ENCODE data around the gene SGK2.

SGK2 gene

DNA sequence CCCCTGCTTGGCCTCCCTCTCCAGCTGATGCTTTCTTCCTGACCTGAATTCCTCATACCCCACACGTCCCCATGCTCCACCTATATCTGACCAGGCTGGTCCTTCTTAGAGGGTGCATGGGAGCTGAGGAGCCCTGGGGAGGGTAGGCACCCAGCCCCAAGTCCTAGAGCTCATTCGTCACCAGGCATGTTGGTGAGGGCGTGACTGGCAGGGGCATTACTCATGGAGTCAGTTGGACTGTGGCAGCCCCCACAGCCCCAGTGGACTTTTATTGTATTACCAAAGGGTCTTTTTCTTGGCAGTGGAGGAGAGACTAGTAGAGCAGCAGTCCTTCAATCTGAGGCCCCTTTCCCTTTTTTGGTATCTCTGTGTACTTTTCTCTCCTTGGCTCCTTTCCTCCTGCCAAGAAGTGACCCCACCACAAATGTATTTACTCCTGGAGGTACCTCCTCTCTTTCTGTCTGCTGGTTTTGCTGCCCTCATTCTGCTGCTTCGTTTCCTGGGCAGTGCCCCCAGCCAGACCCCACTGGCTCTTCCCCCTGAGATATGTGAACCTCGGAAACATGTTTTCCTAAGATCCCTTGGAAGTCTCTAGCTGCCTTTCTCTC is 10.4 kb upstream of the SGK2 start:
- peaks cover 0 to 41% of the 10 kb centered on the region in 2 experiments; a peak in 1 of 3 replicates for H3K36me3 ChIP-seq (ENCODE audit: control insufficient read depth in 2 of 2, insufficient read depth in 1 of 2, low read length in 2 of 2)
- ChIA-PET CTCF (interaction anchor here (0.6 to 1.4 kb wide), 2 partner anchors 100 to 217 kb away, joined by 3 read pairs; no protein-coding TSS in a partner anchor), POLR2A (no interaction called here)
- no peak overlapping the region for H3K4me3 ChIP-seq (ENCODE audit: low read depth, low read length)
- TF ChIP-seq ATF2 (tag by site-specific recombination; IDR thresholded peaks at IDR 0.05; ENCODE audit: low read depth), result no peak
- TF ChIP-seq GLIS2 (tag by site-specific recombination; IDR thresholded peaks at IDR 0.05), result no peak
- TF ChIP-seq INSM2 (tag by site-specific recombination; IDR thresholded peaks at IDR 0.05), result no peak
- TF ChIP-seq ZNF302 (tag by site-specific recombination; IDR thresholded peaks at IDR 0.05; ENCODE audit: low read depth), result no peak
- no peak for TF ChIP-seq ZNF10 (tag by site-specific recombination; IDR thresholded peaks at IDR 0.05)
- TF ChIP-seq ZNF114 (tag by site-specific recombination; IDR thresholded peaks at IDR 0.05), result no peak
- no peak for TF ChIP-seq ZNF37A (tag by site-specific recombination; IDR thresholded peaks at IDR 0.05)
- TF ChIP-seq, protein P1, sequence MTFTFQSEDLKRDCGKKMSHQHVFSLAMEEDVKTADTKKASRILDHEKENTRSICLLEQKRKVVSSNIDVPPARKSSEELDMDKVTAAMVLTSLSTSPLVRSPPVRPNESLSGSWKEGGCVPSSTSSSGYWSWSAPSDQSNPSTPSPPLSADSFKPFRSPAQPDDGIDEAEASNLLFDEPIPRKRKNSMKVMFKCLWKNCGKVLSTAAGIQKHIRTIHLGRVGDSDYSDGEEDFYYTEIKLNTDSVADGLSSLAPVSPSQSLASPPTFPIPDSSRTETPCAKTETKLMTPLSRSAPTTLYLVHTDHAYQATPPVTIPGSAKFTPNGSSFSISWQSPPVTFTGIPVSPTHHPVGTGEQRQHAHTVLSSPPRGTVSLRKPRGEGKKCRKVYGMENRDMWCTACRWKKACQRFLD (tag by site-specific recombination; IDR thresholded peaks at IDR 0.05), result no peak
- TF ChIP-seq ZSCAN30 (tag by site-specific recombination; IDR thresholded peaks at IDR 0.05), result no peak
- TF ChIP-seq ZNF621 (tag by site-specific recombination; IDR thresholded peaks at IDR 0.05), result no peak
- no peak for TF ChIP-seq ZNF777 (tag by site-specific recombination; IDR thresholded peaks at IDR 0.05; ENCODE audit: borderline replicate concordance)
- no peak for TF ChIP-seq KLF10 (tag by site-specific recombination; IDR thresholded peaks at IDR 0.05)
- TF ChIP-seq IKZF3 (tag by site-specific recombination; IDR thresholded peaks at IDR 0.05), result no peak
- TF ChIP-seq ZNF24 (tag by site-specific recombination; IDR thresholded peaks at IDR 0.05), result no peak
- TF ChIP-seq ZNF473 (tag by site-specific recombination; IDR thresholded peaks at IDR 0.05), result no peak
- TF ChIP-seq, protein P2, sequence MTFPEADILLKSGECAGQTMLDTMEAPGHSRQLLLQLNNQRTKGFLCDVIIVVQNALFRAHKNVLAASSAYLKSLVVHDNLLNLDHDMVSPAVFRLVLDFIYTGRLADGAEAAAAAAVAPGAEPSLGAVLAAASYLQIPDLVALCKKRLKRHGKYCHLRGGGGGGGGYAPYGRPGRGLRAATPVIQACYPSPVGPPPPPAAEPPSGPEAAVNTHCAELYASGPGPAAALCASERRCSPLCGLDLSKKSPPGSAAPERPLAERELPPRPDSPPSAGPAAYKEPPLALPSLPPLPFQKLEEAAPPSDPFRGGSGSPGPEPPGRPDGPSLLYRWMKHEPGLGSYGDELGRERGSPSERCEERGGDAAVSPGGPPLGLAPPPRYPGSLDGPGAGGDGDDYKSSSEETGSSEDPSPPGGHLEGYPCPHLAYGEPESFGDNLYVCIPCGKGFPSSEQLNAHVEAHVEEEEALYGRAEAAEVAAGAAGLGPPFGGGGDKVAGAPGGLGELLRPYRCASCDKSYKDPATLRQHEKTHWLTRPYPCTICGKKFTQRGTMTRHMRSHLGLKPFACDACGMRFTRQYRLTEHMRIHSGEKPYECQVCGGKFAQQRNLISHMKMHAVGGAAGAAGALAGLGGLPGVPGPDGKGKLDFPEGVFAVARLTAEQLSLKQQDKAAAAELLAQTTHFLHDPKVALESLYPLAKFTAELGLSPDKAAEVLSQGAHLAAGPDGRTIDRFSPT (tag by site-specific recombination; IDR thresholded peaks at IDR 0.05), result no peak
- TF ChIP-seq GLIS1 (tag by site-specific recombination; IDR thresholded peaks at IDR 0.05), result no peak
- TF ChIP-seq SP2 (tag by site-specific recombination; IDR thresholded peaks at IDR 0.05), result no peak
- TF ChIP-seq SP3 (tag by site-specific recombination; IDR thresholded peaks at IDR 0.05), result no peak
- no peak overlapping the region for H3K27ac ChIP-seq (ENCODE audit: extremely low read depth, low read depth, low read length)
- H3K9me3 ChIP-seq (ENCODE audit: control insufficient read depth, insufficient read depth, low read depth, low read length), result no peaks in the 10 kb centered on the region
- H3K4me1 ChIP-seq (ENCODE audit: control insufficient read depth, insufficient read depth, low read length), result no peaks in the 10 kb centered on the region

DNA sequence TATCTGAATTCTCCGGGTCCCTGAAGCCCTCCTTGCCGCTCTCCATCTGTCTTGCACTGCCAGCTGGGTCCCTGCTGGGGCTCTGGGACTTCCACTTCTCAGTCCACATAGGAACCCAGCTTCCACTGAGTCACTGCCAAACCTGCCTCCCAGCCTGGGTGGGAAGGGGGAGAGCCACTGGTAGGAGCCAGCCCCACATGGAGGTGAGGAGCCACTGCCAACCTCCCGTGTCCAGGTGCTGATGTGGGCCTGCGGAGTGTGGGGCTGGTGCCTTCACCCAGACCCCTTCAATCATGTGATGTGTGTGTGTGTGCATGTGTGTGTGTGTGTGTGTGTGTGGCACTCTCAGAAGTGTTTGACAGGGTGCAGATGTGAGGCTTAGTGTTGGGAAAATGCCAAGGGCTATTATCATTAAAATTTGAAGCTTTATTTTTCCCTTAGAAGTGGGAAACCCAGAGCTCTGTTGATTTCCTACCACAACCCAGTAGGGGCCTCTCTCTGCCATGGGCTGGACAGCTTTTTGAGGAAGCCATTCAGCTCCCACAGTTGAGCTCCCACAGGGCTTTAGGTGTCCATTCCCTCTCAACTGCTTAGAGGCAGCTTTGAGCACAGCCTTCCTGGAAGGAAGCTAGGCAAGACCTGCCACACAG is 9.3 kb upstream of the SGK2 start:
- Histone ChIP-seq H3K36me3 (ENCODE audit: control insufficient read depth in 2 of 2, insufficient read depth in 1 of 2, low read length in 2 of 2) (peaks cover 0 to 29% of the 10 kb centered on the region in 2 experiments; a peak in 1 of 3 replicates), H3K27ac (ENCODE audit: extremely low read depth, low read depth, low read length) (no peak overlapping the region), H3K9me3 (ENCODE audit: control insufficient read depth, insufficient read depth, low read depth, low read length) (no peaks in the 10 kb centered on the region), H3K4me3 (ENCODE audit: low read depth, low read length) (no peak overlapping the region), H3K4me1 (ENCODE audit: control insufficient read depth, insufficient read depth, low read length) (no peaks in the 10 kb centered on the region)
- POLR2A ChIA-PET, result no interaction called here
- CTCF ChIA-PET, result interaction anchor here (0.7 kb wide), 1 partner anchor 11 kb away, joined by 3 read pairs; no protein-coding TSS in a partner anchor
- TF ChIP-seq, protein P3, sequence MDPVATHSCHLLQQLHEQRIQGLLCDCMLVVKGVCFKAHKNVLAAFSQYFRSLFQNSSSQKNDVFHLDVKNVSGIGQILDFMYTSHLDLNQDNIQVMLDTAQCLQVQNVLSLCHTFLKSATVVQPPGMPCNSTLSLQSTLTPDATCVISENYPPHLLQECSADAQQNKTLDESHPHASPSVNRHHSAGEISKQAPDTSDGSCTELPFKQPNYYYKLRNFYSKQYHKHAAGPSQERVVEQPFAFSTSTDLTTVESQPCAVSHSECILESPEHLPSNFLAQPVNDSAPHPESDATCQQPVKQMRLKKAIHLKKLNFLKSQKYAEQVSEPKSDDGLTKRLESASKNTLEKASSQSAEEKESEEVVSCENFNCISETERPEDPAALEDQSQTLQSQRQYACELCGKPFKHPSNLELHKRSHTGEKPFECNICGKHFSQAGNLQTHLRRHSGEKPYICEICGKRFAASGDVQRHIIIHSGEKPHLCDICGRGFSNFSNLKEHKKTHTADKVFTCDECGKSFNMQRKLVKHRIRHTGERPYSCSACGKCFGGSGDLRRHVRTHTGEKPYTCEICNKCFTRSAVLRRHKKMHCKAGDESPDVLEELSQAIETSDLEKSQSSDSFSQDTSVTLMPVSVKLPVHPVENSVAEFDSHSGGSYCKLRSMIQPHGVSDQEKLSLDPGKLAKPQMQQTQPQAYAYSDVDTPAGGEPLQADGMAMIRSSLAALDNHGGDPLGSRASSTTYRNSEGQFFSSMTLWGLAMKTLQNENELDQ (tag by site-specific recombination; IDR thresholded peaks at IDR 0.05; ENCODE audit: low read depth), result no peak
- TF ChIP-seq IKZF3 (tag by site-specific recombination; IDR thresholded peaks at IDR 0.05) (no peak), PRDM6 (tag by site-specific recombination; IDR thresholded peaks at IDR 0.05) (no peak), MYNN (tag by site-specific recombination; IDR thresholded peaks at IDR 0.05; ENCODE audit: borderline replicate concordance) (no peak)

Data from HEK293 (cell line).